Caco-2 (cell line): ENCODE measurements around the gene MMEL1. TPM values are rescaled to one million over a fixed set of nuclear protein-coding genes. Genes with fewer than 3 reads are reported as not detected.
A peak's percentile ranks its signal among the peaks of the same experiment; 100 is the strongest.

Experiments
- BruUV-seq: library from RNA; stranded (reverse); fragments of 400-500 nt; replicated peaks from 2 replicates; lab custom pipeline; 2021; lab: Mats Ljungman, UMichigan
- CTCF ChIA-PET: fragments of 300-600 bp; sonication (Branson Sonifier 250); formaldehyde crosslinking; loops from one replicate; lab custom pipeline; 2022; ENCODE audit warnings: antibody characterized with exemption; lab: Charles Lee
- POLR2A ChIA-PET: fragments of 300-600 bp; sonication (Branson Sonifier 250); formaldehyde crosslinking; loops from one replicate; lab custom pipeline; 2022; ENCODE audit warnings: antibody characterized with exemption; lab: Charles Lee
- DNase-seq, 2 experiments: peaks; one replicate each; pipeline versions ENCODE4 v3.0.0 to v3.0.0-alpha.2; 2020 to 2022
- H3K27me3 ChIP-seq: replicated peaks from 2 replicates; pipeline ENCODE4 v1.6.0; 2011; ENCODE audit warnings: low read length; ENCODE audit not compliant: control insufficient read depth, insufficient read depth
- H3K36me3 ChIP-seq: 2 replicates; pipeline ENCODE4 v1.5.1; 2011; ENCODE audit warnings: low read length; ENCODE audit not compliant: control insufficient read depth, insufficient read depth
- H3K4me1 ChIP-seq: fragments of 250-450 bp; sonication (Bioruptor Pico); 2 replicates; pipeline ENCODE4 v1.5.1; 2020; ENCODE audit warnings: mild to moderate bottlenecking
- H3K4me3 ChIP-seq: 2 replicates; pipeline ENCODE4 v1.5.1; 2011; ENCODE audit warnings: low read depth, mild to moderate bottlenecking, control low read depth, low read length
- H3K9me3 ChIP-seq: fragments of 250-450 bp; sonication (Bioruptor Pico); 2 replicates; pipeline ENCODE4 v1.5.1; 2020; ENCODE audit warnings: mild to moderate bottlenecking, moderate library complexity
- H3K27ac Mint-ChIP-seq: one replicate; pipeline ENCODE4 v1.8.0; 2022; ENCODE audit warnings: mixed read lengths; ENCODE audit not compliant: unreplicated experiment
- H3K27me3 Mint-ChIP-seq: one replicate; pipeline ENCODE4 v1.8.0; 2022; ENCODE audit warnings: mixed read lengths; ENCODE audit not compliant: insufficient read depth, unreplicated experiment
- H3K36me3 Mint-ChIP-seq: one replicate; pipeline ENCODE4 v1.8.0; 2022; ENCODE audit warnings: mild to moderate bottlenecking, mixed read lengths; ENCODE audit not compliant: insufficient read depth, unreplicated experiment
- H3K4me1 Mint-ChIP-seq: one replicate; pipeline ENCODE4 v1.8.0; 2022; ENCODE audit warnings: low read depth, mixed read lengths; ENCODE audit not compliant: unreplicated experiment
- H3K4me3 Mint-ChIP-seq: one replicate; pipeline ENCODE4 v1.8.0; 2022; ENCODE audit warnings: mild to moderate bottlenecking, moderate library complexity, mixed read lengths; ENCODE audit not compliant: unreplicated experiment
- H3K9me3 Mint-ChIP-seq: one replicate; pipeline ENCODE4 v1.8.0; 2022; ENCODE audit warnings: mixed read lengths; ENCODE audit not compliant: unreplicated experiment
- intact Hi-C: fragments of 100-400 bp; cut with micrococcal nuclease; formaldehyde crosslinking; loops from one replicate; pipeline ENCODE4 v1.10.0; 2022; ENCODE audit not compliant: unreplicated experiment
- total RNA-seq: library from RNA; stranded (reverse); gene quantifications from 2 replicates; pipeline ENCODE4 v1.2.3, GENCODE V29; 2022
- TF ChIP-seq, protein P1 (sequence below), 2 experiments: fragments of 200-600 bp in 1 of 2; IDR thresholded peaks; 1 replicate in 1 of 2; 2 replicates in 1 of 2; pipeline versions ENCODE4 v1.5.1 to v1.8.0; 2011 to 2022; ENCODE audit warnings: antibody characterized with exemption in 1 of 2, control low read depth in 1 of 2, inconsistent platforms in 1 of 2, low read depth in 1 of 2, low read length in 1 of 2, mild to moderate bottlenecking in 1 of 2, moderate library complexity in 1 of 2; ENCODE audit not compliant: insufficient read depth in 1 of 2, severe bottlenecking in 1 of 2, unreplicated experiment in 1 of 2

MMEL1 gene
- total RNA-seq, 1 experiment from 2014 or later: not detected

DNA sequence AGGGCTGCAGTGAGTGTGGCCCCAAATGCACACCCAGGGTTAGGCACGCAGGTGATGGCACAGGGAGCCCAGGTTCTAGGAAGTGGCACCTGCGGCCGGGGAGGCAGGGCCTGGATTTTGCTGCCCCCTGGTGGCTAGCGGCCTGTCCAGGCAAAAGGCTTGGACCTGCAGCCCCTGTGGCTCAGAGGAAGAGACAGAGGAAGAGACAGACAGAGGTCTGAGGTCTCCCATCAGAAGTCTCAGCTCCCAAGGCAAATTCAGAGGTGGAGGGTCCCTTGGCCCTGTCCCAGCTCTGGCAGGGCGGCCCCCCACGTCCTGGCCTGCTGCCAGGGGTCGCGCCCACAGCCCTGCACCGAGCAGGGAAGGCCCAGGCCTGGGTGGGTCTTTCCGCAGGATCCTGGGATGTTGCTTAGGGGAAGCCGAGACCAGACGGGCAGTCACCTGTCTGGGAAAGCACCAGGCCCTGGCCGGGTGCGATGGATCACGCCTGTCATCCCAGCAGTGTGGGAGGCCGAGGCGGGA lies 84.7 kb downstream of the MMEL1 start:
- intact Hi-C loops: loop anchor here (1.0 kb wide), 1 partner anchor 134 kb away; no protein-coding TSS in a partner anchor
- H3K9me3 ChIP-seq: no peaks in the 10 kb centered on the region
- ChIA-PET CTCF (interaction anchor here (1.4 kb wide), 1 partner anchor 13 kb away, joined by 3 read pairs; no protein-coding TSS in a partner anchor), POLR2A (no interaction called here)
- H3K27ac Mint-ChIP-seq: no peak overlapping the region
- H3K4me1 ChIP-seq: peaks cover 8% of the 10 kb centered on the region
- TF ChIP-seq, protein P1, sequence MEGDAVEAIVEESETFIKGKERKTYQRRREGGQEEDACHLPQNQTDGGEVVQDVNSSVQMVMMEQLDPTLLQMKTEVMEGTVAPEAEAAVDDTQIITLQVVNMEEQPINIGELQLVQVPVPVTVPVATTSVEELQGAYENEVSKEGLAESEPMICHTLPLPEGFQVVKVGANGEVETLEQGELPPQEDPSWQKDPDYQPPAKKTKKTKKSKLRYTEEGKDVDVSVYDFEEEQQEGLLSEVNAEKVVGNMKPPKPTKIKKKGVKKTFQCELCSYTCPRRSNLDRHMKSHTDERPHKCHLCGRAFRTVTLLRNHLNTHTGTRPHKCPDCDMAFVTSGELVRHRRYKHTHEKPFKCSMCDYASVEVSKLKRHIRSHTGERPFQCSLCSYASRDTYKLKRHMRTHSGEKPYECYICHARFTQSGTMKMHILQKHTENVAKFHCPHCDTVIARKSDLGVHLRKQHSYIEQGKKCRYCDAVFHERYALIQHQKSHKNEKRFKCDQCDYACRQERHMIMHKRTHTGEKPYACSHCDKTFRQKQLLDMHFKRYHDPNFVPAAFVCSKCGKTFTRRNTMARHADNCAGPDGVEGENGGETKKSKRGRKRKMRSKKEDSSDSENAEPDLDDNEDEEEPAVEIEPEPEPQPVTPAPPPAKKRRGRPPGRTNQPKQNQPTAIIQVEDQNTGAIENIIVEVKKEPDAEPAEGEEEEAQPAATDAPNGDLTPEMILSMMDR (IDR thresholded peaks at IDR 0.05; ENCODE audit: insufficient read depth in 1 of 2, low read depth in 1 of 2, low read length in 1 of 2, severe bottlenecking in 1 of 2, unreplicated experiment in 1 of 2): peak; percentile 77 to 88
- H3K4me3 Mint-ChIP-seq: no peak overlapping the region
- no TSS peak for BruUV-seq
- no peaks in the 10 kb centered on the region for H3K27me3 ChIP-seq
- no peaks in the 10 kb centered on the region for H3K9me3 Mint-ChIP-seq
- peak; percentile 70 to 82 for DNase-seq
- no peaks in the 10 kb centered on the region for H3K27me3 Mint-ChIP-seq
- H3K36me3 ChIP-seq: no peaks in the 10 kb centered on the region
- H3K36me3 Mint-ChIP-seq: peaks cover 6% of the 10 kb centered on the region
- H3K4me1 Mint-ChIP-seq: no peaks in the 10 kb centered on the region
- H3K4me3 ChIP-seq: no peak overlapping the region; the same call in 1 of the 2 replicates

DNA sequence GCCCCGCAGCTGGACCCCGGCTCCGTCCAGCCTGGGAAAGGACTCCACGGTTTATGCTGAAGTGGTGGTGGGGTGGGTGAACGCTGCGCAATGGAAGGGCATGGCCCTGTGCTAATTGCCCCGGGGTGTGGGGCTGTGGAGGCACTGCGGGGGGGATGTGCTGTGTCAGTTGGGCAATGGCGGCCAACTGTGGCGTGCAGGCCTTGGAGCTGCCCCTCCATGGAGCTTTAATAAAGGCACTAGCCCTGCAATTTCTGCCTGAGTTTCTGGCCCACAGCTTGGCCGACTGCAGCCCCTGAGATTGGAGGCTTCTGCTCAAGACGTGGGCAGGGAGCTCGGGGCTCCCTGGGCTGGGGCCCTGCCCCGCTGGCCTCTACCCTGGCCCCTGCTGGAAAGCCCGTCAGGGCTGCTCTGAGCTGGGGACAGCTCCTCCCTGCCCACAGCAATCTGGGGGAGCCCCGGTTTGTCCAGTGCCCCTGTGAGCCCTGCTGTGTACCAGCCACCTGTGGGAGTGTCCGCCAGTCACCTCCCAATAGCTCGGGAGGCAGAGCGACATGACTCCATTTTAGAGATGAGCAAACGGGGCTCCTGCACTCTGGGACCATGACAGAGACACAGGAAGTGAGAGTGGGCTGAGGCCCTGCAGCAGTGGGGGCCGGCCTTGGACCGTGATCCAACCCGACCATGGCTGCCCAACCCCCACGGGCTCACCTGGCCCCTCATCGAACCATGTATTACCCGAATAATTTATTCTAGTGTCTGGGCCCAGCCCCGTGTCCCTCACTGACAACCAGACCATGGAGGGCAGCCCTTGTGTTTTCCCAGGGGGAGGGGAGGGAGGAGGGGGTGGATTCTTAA lies 85.4 kb downstream of the MMEL1 start:
- CTCF ChIA-PET: interaction anchor here (0.6 to 1.4 kb wide), 4 partner anchors 13 to 133 kb away, joined by 3 to 6 read pairs (median 4); partner anchors contain the start of gene PANK4
- Histone ChIP-seq H3K4me1 (peaks cover 8% of the 10 kb centered on the region), H3K4me3 (peak overlapping the region; percentile 65), H3K27me3 (no peaks in the 10 kb centered on the region), H3K36me3 (no peaks in the 10 kb centered on the region), H3K9me3 (no peaks in the 10 kb centered on the region)
- H3K4me1 Mint-ChIP-seq: no peaks in the 10 kb centered on the region
- H3K9me3 Mint-ChIP-seq: no peaks in the 10 kb centered on the region
- intact Hi-C loops: loop anchor here (1.0 kb wide), 1 partner anchor 133 kb away; no protein-coding TSS in a partner anchor
- H3K27ac Mint-ChIP-seq: no peak overlapping the region
- peaks cover 6% of the 10 kb centered on the region for H3K36me3 Mint-ChIP-seq
- no TSS peak for BruUV-seq
- POLR2A ChIA-PET: interaction anchor here (0.6 kb wide), 1 partner anchor 21 kb away, joined by 8 read pairs; the partner anchor contains the start of gene PANK4
- no peaks in the 10 kb centered on the region for H3K27me3 Mint-ChIP-seq
- DNase-seq: no peak
- TF ChIP-seq, protein P1 (IDR thresholded peaks at IDR 0.05; ENCODE audit: insufficient read depth in 1 of 2, low read depth in 1 of 2, low read length in 1 of 2, severe bottlenecking in 1 of 2, unreplicated experiment in 1 of 2): no peak
- peak overlapping the region; percentile 85 for H3K4me3 Mint-ChIP-seq
